Muscle of leg (tissue), 11 donors: ENCODE measurements around the gene RALGDS. TPM values are rescaled to one million over a fixed set of nuclear protein-coding genes. Genes with fewer than 3 reads are reported as not detected.

Experiments used
- DNase-seq: peaks from one replicate; pipeline ENCODE4 v3.0.0; 2013
- H3K27ac ChIP-seq: one replicate; pipeline ENCODE4 v1.5.1; 2013; ENCODE audit warnings: mild to moderate bottlenecking, low read length, control low read depth
- H3K27me3 ChIP-seq: one replicate; pipeline ENCODE4 v1.6.1; 2013; ENCODE audit warnings: low read length; ENCODE audit not compliant: control insufficient read depth, insufficient read depth
- H3K36me3 ChIP-seq: one replicate; pipeline ENCODE4 v1.6.1; 2013; ENCODE audit warnings: low read length; ENCODE audit not compliant: control insufficient read depth, insufficient read depth
- H3K4me1 ChIP-seq: one replicate; pipeline ENCODE4 v1.6.1; 2013; ENCODE audit warnings: low read length; ENCODE audit not compliant: control insufficient read depth, insufficient read depth
- H3K4me3 ChIP-seq: one replicate; pipeline ENCODE4 v1.5.1; 2013; ENCODE audit warnings: low read length, control low read depth
- H3K9me3 ChIP-seq: replicated peaks from 2 replicates; pipeline ENCODE4 v1.6.1; 2013; ENCODE audit warnings: low read depth, low read length; ENCODE audit not compliant: control insufficient read depth
- WGBS: methylation state at CpG from one replicate; pipeline ENCODE4 v1.1.5; 2013; ENCODE audit warnings: missing lambda C conversion rate; ENCODE audit not compliant: insufficient coverage; 5-methylcytosine and 5-hydroxymethylcytosine counted together
- polyA plus RNA-seq, 8 donors: library from polyadenylated mRNA; unstranded; fragments of 120-200 nt; gene quantifications; one replicate each; pipeline versions ENCODE4 v1.2.1 to v1.2.3, GENCODE V29; 2013; ENCODE audit warnings: inconsistent platforms in 1 of 8, low replicate concordance in 1 of 8; ENCODE audit not compliant: insufficient read length in 8 of 8, insufficient read depth in 1 of 8
- total RNA-seq: library from RNA; stranded (reverse); fragments of 120-200 nt; gene quantifications from one replicate; pipeline ENCODE4 v1.2.4, GENCODE V29; 2013

RALGDS gene
- total and polyA plus RNA-seq, 9 donors = 42.5 to 53.2 (median 49.0) TPM

DNA sequence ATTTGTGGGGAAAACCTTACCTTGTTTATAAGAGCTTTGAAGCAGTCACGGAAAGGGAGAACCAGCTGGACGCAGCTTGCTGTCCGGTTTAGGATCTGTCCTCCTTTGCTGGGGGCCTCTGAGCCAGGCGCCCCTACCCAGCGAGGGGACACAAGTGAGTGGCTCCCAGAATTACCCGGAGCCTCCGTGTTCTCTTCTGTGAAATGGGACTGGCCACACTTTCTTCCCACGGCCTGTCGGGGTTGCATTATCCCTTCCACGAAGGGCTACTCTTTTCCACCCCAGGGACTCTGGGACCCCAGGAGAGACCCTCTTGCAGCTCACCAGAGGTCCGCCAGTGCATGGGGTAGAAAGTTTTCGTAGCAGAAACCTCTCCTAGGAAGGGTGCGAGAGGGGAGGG is 43.2 kb upstream of the RALGDS start:
- Histone ChIP-seq H3K36me3 (no peaks in the 10 kb centered on the region), H3K9me3 (no peaks in the 10 kb centered on the region), H3K27ac (no peak overlapping the region), H3K4me1 (peaks cover 29% of the 10 kb centered on the region), H3K4me3 (peak overlapping the region; percentile 59), H3K27me3 (peaks cover 40% of the 10 kb centered on the region)
- 25% methylated on average over 4 of the region's 13 CpGs for WGBS
- no peak for DNase-seq

DNA sequence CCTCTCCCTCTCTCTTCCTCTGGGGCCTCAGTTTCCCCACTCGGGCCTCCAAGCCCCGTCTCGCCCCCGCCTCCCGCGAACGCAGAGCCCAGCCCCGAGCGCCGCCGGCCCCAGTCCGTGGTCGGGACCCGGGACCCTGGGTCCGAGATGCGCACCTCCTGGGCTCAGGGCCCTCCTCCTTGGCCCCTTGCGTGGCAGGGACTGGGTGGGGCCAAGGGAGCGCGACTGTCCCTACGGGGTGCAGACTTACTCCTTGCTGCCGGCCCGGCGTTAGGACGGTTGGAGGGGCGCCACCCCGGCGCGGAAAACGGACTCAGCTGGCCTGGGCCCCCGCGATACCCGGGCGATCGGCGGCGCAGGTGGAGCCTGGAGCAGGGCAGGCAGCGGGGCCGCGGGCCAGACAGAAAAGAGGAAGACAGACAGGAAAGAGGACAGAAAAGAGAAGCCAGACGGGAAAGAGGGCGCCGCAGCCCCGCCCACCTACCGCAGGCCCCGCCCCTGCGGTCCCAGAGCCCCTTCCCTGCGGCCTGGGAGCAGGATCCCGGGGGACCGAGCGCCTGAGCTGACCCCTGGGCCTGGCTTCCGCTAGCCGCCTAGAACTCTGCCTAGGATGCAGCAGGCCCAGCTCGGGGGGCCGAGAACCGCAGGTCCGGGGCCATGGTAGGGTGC is 42.6 kb upstream of the RALGDS start, which contains the start of gene GBGT1:
TSS of gene GBGT1 (minus strand) at position 411 of the 669 bp plus-strand sequence. CDS start 1,502 bp downstream, outside the sequence.
- DNase-seq = peak; percentile 63

DNA sequence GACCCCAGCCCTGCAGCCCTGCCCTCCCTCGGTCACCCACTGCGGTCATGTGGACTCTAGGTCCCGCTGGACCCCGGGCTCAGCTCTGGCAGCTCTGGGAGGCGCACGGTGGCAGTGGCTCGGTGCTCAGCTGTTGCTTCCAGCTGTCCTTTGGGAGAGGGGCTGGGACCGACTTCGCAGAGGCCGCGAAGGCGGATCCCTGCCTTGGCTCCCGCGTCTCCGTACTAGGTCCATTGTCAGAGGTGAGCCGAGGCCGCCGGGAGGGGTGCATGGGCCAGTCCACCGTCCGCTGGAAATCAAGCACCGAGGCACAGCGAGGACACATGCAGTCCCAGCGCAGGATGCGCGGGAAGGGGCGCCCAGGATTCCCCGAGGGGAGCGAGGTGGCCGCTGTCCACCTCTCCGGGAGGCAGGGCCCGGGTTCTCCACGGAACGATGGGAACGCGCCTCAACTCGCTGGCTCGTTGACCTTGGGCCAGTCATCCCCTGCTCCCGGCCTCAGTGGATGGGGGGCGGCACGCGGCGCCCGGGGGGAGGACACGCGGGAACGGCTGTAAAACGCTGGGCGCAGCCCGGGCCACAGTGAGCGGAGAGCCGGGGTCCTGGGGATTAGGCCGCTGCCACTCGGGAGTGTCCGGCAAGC is 41.9 kb upstream of the RALGDS start:
- Histone ChIP-seq H3K27me3 (peaks cover 40% of the 10 kb centered on the region), H3K9me3 (no peaks in the 10 kb centered on the region), H3K4me3 (peak overlapping the region; percentile 59), H3K27ac (no peak overlapping the region), H3K36me3 (no peaks in the 10 kb centered on the region), H3K4me1 (peaks cover 29% of the 10 kb centered on the region)
- DNase-seq = no peak
- WGBS = 14% methylated on average over 54 of the region's 54 CpGs

More for the DNA sequence above, 42.6 kb upstream of the RALGDS start, which contains the start of gene GBGT1:
- H3K27me3 ChIP-seq = peaks cover 40% of the 10 kb centered on the region
- H3K9me3 ChIP-seq = no peaks in the 10 kb centered on the region
- no peaks in the 10 kb centered on the region for H3K36me3 ChIP-seq
- peak within 1 kb of the TSS; percentile 59 for H3K4me3 ChIP-seq
- peaks cover 29% of the 10 kb centered on the region for H3K4me1 ChIP-seq
- H3K27ac ChIP-seq = no peak within 1 kb of the TSS
- WGBS = 1% methylated on average over 55 of the region's 56 CpGs

DNA sequence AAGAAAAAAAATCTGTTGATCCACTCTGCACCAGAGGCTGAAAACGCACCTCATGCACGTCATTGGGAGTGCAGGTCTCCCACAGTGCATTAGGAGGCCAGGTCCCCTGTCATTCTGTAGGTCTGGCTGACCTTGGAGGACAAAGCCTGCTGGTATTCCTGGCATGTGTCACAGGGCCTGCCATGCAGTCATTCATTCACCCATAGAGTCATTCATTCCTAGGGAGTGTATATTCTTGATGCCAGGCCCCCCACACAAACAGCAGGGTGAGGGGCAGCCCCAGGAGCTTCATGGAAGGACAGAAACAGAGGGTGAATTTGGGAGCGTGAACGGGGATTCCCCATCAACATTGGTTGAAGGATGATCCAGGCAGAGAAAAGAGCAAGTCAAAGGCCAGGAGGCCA is 40.5 kb upstream of the RALGDS start:
- Histone ChIP-seq H3K4me1 (peaks cover 21% of the 10 kb centered on the region), H3K9me3 (no peaks in the 10 kb centered on the region), H3K4me3 (no peak overlapping the region), H3K36me3 (no peaks in the 10 kb centered on the region), H3K27me3 (peaks cover 40% of the 10 kb centered on the region), H3K27ac (no peak overlapping the region)
- WGBS = 58% methylated on average over 4 of the region's 4 CpGs
- no peak for DNase-seq

DNA sequence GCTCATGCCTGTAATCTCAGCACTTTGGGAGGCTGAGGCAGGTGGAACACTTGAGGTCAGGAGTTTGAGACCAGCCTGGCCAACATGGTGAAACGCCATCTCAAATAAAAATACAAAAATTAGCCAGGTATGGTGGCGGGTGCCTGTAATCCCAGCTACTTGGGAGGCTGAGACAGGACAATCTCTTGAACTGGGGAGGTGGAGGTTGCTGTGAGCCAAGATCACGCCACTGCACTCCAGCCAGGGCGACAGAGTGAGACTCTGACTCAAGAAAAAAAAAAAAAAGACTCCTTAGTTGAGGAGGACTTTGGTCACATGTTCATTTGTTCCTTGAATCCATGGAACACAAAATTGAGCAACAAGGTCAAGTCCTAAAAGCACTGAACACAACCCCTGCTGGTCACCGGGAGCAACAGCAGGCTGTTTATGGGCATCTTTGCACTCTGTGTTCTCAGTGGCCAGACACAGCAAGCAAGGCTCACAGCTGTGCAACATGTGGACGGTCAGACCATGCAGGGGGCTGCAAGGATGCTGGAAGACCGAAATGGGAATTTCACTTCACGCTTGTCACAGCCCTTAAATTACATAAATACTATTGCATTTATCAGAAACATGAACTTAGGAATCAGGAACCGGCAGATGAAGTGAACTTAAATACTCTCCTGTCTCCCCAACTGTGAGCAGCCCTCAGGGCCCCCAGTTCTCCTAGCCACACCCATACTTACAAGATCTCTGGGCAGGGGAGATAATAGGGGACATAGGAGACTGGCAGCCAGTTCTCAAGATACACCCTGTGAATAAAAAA is 39.9 kb upstream of the RALGDS start:
- peak; percentile 74 for DNase-seq
- H3K27me3 ChIP-seq = peaks cover 38% of the 10 kb centered on the region
- H3K4me1 ChIP-seq = peaks cover 21% of the 10 kb centered on the region
- no peaks in the 10 kb centered on the region for H3K9me3 ChIP-seq
- no peak overlapping the region for H3K4me3 ChIP-seq
- H3K27ac ChIP-seq = no peak overlapping the region
- H3K36me3 ChIP-seq = no peaks in the 10 kb centered on the region
- 62% methylated on average over 3 of the region's 9 CpGs for WGBS

DNA sequence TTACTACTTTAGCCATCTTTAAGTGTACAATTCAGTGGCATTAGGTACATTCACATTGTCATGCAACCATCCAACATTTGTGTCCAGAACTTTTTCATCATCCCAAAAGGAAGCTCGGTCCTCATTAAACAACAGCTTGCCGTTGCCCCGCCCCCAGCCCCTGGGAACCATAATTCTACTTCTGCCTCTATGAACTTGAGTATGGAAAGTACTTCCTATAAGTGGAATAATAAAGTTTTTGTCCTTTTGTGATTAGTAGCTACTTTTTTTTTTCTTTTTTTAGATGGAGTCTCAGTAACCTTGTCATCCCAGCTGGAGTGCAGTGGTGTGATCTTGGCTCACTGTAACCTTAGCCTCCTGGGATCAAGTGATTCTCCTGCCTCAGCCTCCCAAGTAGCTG is 37.7 kb upstream of the RALGDS start:
- Histone ChIP-seq H3K4me3 (no peak overlapping the region), H3K4me1 (peaks cover 14% of the 10 kb centered on the region), H3K9me3 (no peaks in the 10 kb centered on the region), H3K27ac (no peak overlapping the region), H3K36me3 (no peaks in the 10 kb centered on the region), H3K27me3 (peaks cover 26% of the 10 kb centered on the region)
- DNase-seq = no peak
- WGBS = no CpG with 5 or more reads among the region's 3 CpGs

DNA sequence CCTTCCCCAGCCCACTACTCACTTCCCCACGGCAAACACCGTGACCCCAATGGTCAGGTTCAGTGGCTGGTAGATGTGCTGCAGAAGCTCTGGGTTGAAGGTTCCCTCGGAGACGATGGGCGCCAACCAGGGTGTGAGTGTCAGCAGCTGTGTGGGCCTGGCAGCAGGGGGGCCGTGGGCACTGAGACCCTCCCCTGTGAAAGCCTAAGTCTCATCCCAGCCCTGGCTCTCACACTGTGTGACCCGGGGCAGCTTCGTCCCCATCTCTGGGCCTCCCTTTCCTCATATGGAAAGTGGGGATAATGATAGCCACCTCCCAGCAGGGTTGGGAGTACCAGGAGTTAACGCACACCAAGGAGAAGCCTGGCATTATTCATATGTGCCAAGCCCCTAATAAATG is 34.1 kb upstream of the RALGDS start:
- Histone ChIP-seq H3K36me3 (no peaks in the 10 kb centered on the region), H3K4me3 (no peak overlapping the region), H3K9me3 (no peaks in the 10 kb centered on the region), H3K27ac (no peak overlapping the region), H3K4me1 (peaks cover 5% of the 10 kb centered on the region), H3K27me3 (peaks cover 2% of the 10 kb centered on the region)
- 55% methylated on average over 6 of the region's 9 CpGs for WGBS
- no peak for DNase-seq

DNA sequence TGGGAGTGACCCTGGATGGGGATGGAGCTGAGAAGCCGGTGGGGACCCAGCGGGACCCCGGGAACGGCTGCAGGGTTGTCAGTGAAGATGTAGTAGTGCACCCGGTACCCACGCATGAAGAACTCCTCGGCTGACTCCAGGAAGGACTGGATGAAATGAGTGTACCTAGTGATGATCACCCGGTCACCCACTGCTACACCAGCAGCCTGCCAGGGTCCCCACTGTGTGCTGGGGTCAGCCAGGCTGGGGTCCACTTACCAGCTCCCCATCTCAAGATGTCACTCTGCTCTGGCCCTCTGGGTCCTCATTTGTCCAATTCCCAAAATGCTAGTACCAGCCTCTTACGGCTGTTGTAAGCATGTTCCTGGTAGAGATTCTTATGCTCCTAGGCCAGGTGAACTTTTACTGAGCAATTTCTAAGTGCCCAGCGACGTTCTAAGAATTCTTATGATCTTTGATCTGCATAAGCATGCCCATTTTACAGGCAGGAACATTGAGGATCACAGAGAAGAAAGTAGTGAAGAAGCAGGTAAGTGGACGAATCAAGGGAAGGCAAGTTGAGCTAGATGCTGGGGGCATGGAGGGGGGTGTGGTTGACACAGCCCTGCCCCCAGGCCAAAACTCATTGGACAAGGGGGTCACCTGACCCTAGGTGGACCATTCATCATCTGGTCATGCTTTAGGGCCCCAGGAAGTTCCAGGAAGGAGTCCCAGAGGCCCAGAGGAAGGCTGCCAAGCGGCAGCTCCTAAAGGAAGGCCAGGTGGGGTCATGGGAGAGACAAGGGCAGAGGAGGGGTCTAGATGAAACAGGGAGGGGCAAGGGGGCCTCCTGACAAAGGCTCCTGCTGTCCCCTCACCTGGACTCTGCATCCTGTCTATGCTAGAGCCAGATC is 33.3 kb upstream of the RALGDS start:
- whole genome bisulfite sequencing = 85% methylated on average over 11 of the region's 13 CpGs
- no peak for DNase-seq

DNA sequence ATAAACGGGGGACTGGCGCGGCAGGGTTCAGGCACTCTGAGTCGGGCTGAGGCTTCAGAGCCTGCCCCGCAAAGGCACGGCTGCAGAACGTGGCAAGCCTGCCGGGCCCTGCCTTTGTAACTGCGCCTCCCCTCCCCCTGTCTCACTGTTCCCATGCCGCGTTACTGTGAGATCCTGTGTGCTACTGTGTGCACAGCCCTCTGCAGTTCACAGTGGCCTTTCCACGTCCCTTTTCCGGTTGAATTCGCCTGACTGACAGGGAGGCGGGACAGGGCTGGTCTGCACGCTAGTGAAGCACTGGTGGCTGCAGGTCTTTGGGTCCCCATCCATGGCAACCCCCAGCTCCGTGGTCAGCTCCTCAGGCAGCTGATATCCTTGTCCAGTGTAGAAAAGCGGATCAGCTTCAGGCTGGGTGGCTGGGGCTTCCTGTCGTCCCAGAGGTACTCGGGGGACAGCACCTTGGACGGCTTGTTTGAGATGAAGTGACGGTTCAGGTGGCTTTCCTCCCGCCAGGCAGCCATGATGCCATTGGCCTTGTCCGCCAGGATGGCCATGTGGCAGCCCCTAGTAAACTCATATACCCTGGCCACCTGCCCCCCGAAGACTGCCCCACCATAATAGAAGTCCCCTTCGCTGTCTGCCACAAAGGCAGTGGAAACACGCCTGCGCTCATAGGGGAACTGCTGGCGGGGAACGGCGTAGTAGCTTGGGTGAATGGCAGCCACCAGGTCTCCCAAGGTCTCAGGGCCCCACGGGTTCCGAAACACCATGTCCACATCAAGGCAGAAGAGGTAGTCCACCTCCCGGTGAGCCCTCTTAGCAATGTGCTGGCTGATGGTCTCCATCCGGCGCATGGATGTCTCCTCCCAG is 32.4 kb upstream of the RALGDS start:
- no peak overlapping the region for H3K4me3 ChIP-seq
- WGBS = 49% methylated on average over 32 of the region's 36 CpGs
- H3K27ac ChIP-seq = no peak overlapping the region
- H3K4me1 ChIP-seq = peaks cover 12% of the 10 kb centered on the region
- peak; percentile 39 for DNase-seq
- H3K9me3 ChIP-seq = no peaks in the 10 kb centered on the region
- H3K36me3 ChIP-seq = no peaks in the 10 kb centered on the region
- no peaks in the 10 kb centered on the region for H3K27me3 ChIP-seq

More for the DNA sequence above, 33.3 kb upstream of the RALGDS start:
- Histone ChIP-seq H3K36me3 (no peaks in the 10 kb centered on the region), H3K9me3 (no peaks in the 10 kb centered on the region), H3K27me3 (no peaks in the 10 kb centered on the region), H3K27ac (no peak overlapping the region), H3K4me1 (peaks cover 9% of the 10 kb centered on the region), H3K4me3 (no peak overlapping the region)
